GM23338 (cell line): Measurements from ENCODE around the gene ZNF609. TPM values are rescaled to one million over a fixed set of nuclear protein-coding genes. Genes with fewer than 3 reads are reported as not detected.

Source experiments
- EZH2phosphoT487 ChIP-seq: fragments of 200-600 bp; sonication (generic); IDR thresholded peaks from one replicate; pipeline ENCODE4 v1.8.1; 2018; ENCODE audit warnings: antibody characterized with exemption; ENCODE audit not compliant: unreplicated experiment
- JUNB ChIP-seq: IDR thresholded peaks from one replicate; pipeline ENCODE4 v1.6.1; 2016; ENCODE audit warnings: antibody characterized with exemption; ENCODE audit not compliant: unreplicated experiment
- STAT1 ChIP-seq: IDR thresholded peaks from one replicate; pipeline ENCODE4 v1.6.1; 2016; ENCODE audit warnings: antibody characterized with exemption; ENCODE audit not compliant: unreplicated experiment
- ZNF331 ChIP-seq: fragments of 250-450 bp; sonication (Bioruptor Pico); IDR thresholded peaks from 2 replicates; pipeline ENCODE4 v1.5.0; 2020; ENCODE audit warnings: low read depth, mild to moderate bottlenecking, moderate library complexity
- polyA plus RNA-seq: library from polyadenylated mRNA; unstranded; fragments of >200 nt; fragmentation: Nextera tagmentation; extraction: Ambion mirVana; gene quantifications from 2 replicates; pipeline ENCODE4 v1.2.1, GENCODE V29; 2016
- small RNA-seq: library from RNA; depleted of rRNA; stranded (forward); fragments of <200 nt; gene quantifications from one replicate; pipeline ENCODE3, GENCODE V24; 2014; ENCODE audit warnings: low replicate concordance
- total RNA-seq: library from RNA; depleted of rRNA; stranded (reverse); fragments of >200 nt; shearing (Covaris generic); gene quantifications from 2 replicates; pipeline ENCODE4 v1.2.3, GENCODE V29; 2014; rRNA removed
- TF ChIP-seq, protein P1 (sequence below): fragments of 250-450 bp; sonication (Bioruptor Pico); IDR thresholded peaks from 2 replicates; pipeline ENCODE4 v1.5.0; 2020; ENCODE audit warnings: mild to moderate bottlenecking, moderate library complexity
- TF ChIP-seq, protein P2 (sequence below): IDR thresholded peaks from one replicate; pipeline ENCODE4 v1.6.1; 2018; ENCODE audit warnings: antibody characterized with exemption; ENCODE audit not compliant: unreplicated experiment

The ZNF609 gene
- total and polyA plus RNA-seq, 2 experiments from 2014 or later, result 26.4 to 40.2 TPM

DNA sequence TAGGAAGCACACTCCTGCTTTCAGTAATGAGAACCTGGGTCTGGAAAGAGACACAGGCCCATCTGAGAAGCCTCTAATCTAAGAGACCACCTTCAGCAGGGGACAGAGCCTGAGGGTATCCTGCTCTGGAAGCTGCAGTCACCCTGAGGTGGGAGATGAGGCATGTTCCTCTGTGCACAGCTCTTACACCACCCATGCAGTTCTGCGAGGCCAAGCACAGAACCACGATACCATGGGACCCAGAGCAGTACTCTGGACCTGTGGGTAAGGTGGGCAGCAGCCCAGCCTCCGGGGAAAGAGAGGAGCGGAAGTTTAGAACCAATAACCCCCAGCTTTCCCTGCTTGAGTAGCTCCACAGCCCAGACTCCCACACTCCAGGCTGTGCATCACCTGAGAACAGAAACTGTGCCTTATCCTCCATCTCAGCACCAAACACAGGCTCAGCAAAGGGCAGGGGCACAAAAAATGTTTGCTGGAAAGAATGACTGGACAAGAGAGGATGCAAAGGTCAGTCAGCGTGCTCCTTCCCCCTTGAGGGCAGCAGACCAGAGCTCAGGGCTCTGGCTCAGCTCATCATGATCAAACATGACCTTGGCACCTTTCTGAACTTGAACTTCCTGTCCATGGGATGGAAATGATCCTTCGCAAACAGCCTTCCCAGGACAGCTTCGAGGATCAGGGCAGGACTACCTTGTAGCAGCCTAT is 271.9 kb downstream of the ZNF609 start (continued):
- TF ChIP-seq, protein P1, sequence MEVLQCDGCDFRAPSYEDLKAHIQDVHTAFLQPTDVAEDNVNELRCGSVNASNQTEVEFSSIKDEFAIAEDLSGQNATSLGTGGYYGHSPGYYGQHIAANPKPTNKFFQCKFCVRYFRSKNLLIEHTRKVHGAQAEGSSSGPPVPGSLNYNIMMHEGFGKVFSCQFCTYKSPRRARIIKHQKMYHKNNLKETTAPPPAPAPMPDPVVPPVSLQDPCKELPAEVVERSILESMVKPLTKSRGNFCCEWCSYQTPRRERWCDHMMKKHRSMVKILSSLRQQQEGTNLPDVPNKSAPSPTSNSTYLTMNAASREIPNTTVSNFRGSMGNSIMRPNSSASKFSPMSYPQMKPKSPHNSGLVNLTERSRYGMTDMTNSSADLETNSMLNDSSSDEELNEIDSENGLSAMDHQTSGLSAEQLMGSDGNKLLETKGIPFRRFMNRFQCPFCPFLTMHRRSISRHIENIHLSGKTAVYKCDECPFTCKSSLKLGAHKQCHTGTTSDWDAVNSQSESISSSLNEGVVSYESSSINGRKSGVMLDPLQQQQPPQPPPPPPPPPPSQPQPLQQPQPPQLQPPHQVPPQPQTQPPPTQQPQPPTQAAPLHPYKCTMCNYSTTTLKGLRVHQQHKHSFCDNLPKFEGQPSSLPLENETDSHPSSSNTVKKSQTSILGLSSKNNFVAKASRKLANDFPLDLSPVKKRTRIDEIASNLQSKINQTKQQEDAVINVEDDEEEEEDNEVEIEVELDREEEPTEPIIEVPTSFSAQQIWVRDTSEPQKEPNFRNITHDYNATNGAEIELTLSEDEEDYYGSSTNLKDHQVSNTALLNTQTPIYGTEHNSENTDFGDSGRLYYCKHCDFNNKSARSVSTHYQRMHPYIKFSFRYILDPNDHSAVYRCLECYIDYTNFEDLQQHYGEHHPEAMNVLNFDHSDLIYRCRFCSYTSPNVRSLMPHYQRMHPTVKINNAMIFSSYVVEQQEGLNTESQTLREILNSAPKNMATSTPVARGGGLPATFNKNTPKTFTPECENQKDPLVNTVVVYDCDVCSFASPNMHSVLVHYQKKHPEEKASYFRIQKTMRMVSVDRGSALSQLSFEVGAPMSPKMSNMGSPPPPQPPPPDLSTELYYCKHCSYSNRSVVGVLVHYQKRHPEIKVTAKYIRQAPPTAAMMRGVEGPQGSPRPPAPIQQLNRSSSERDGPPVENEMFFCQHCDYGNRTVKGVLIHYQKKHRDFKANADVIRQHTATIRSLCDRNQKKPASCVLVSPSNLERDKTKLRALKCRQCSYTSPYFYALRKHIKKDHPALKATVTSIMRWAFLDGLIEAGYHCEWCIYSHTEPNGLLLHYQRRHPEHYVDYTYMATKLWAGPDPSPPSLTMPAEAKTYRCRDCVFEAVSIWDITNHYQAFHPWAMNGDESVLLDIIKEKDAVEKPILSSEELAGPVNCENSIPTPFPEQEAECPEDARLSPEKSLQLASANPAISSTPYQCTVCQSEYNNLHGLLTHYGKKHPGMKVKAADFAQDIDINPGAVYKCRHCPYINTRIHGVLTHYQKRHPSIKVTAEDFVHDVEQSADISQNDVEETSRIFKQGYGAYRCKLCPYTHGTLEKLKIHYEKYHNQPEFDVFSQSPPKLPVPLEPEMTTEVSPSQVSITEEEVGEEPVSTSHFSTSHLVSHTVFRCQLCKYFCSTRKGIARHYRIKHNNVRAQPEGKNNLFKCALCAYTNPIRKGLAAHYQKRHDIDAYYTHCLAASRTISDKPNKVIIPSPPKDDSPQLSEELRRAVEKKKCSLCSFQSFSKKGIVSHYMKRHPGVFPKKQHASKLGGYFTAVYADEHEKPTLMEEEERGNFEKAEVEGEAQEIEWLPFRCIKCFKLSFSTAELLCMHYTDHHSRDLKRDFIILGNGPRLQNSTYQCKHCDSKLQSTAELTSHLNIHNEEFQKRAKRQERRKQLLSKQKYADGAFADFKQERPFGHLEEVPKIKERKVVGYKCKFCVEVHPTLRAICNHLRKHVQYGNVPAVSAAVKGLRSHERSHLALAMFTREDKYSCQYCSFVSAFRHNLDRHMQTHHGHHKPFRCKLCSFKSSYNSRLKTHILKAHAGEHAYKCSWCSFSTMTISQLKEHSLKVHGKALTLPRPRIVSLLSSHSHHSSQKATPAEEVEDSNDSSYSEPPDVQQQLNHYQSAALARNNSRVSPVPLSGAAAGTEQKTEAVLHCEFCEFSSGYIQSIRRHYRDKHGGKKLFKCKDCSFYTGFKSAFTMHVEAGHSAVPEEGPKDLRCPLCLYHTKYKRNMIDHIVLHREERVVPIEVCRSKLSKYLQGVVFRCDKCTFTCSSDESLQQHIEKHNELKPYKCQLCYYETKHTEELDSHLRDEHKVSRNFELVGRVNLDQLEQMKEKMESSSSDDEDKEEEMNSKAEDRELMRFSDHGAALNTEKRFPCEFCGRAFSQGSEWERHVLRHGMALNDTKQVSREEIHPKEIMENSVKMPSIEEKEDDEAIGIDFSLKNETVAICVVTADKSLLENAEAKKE (CRISPR knock-in tag), result no peak
- TF ChIP-seq ZNF331 (CRISPR knock-in tag) (no peak), STAT1 (no peak), EZH2phosphoT487 (no peak), JUNB (no peak)
- TF ChIP-seq, protein P2, sequence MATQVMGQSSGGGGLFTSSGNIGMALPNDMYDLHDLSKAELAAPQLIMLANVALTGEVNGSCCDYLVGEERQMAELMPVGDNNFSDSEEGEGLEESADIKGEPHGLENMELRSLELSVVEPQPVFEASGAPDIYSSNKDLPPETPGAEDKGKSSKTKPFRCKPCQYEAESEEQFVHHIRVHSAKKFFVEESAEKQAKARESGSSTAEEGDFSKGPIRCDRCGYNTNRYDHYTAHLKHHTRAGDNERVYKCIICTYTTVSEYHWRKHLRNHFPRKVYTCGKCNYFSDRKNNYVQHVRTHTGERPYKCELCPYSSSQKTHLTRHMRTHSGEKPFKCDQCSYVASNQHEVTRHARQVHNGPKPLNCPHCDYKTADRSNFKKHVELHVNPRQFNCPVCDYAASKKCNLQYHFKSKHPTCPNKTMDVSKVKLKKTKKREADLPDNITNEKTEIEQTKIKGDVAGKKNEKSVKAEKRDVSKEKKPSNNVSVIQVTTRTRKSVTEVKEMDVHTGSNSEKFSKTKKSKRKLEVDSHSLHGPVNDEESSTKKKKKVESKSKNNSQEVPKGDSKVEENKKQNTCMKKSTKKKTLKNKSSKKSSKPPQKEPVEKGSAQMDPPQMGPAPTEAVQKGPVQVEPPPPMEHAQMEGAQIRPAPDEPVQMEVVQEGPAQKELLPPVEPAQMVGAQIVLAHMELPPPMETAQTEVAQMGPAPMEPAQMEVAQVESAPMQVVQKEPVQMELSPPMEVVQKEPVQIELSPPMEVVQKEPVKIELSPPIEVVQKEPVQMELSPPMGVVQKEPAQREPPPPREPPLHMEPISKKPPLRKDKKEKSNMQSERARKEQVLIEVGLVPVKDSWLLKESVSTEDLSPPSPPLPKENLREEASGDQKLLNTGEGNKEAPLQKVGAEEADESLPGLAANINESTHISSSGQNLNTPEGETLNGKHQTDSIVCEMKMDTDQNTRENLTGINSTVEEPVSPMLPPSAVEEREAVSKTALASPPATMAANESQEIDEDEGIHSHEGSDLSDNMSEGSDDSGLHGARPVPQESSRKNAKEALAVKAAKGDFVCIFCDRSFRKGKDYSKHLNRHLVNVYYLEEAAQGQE, result no peak

Small RNA genes within 50 kb of the gene (small RNA-seq; reads per million reads assigned to genes)
- not detected for gene AC100830.2
- gene RF00019, result not detected
- gene RNU6-549P, result not detected

Other genes with a start within 250 kb of the ZNF609 start
- gene CSNK1G1, start 104.4 kb upstream of the ZNF609 start, total RNA-seq, result 13.4 and 14.1 TPM in 2 replicates
- gene CSNK1G1, start 104.4 kb upstream of the ZNF609 start, polyA plus RNA-seq, result 7.3 and 9.3 TPM in 2 replicates
- 48.9 and 52.7 TPM in 2 replicates for gene PCLAF, start 79.1 kb upstream of the ZNF609 start, total RNA-seq
- gene PCLAF, start 79.1 kb upstream of the ZNF609 start, polyA plus RNA-seq, result 202 and 206 TPM in 2 replicates
- gene TRIP4, start 72.7 kb upstream of the ZNF609 start, total RNA-seq, result 9.8 and 10.3 TPM in 2 replicates
- gene TRIP4, start 72.7 kb upstream of the ZNF609 start, polyA plus RNA-seq, result 16.0 and 16.6 TPM in 2 replicates